ENCODE measurements around the gene OR2A7. TPM values are rescaled to one million over a fixed set of nuclear protein-coding genes. Genes with fewer than 3 reads are reported as not detected.
A peak's percentile ranks its signal among the peaks of the same experiment; 100 is the strongest.
"Not testable (repeated sequence)": the region's sequence is repeated elsewhere in the genome, so short reads cannot be mapped to it uniquely, and the experiment has no call there.

OR2A7 gene
- total and polyA plus RNA-seq, 10 donors: 0.09 to 8.8 (median 3.6) TPM

- DNase-seq; H3K27me3 ChIP-seq (replicated peaks in 1 of 7); H3K4me1 ChIP-seq; H3K27ac ChIP-seq; H3K4me3 ChIP-seq; intact Hi-C loops (cut with DNase I; ENCODE audit: low total_unique reads); H3K36me3 ChIP-seq; H3K9me3 ChIP-seq: not testable (repeated sequence)
- no CpG with 5 or more reads among the region's 2 CpGs for WGBS, 5 donors
These were observed 33.6 kb downstream of the OR2A7 start for GRCh38 chr7:144231027-144231426.

- H3K27ac ChIP-seq; H3K4me3 ChIP-seq; H3K27me3 ChIP-seq (replicated peaks in 1 of 7); H3K4me1 ChIP-seq; H3K9me3 ChIP-seq; intact Hi-C loops (cut with DNase I; ENCODE audit: low total_unique reads); H3K36me3 ChIP-seq: not testable (repeated sequence)
- 83 to 100% (median 90%) methylated on average over 1 to 2 of the region's 3 CpGs for WGBS, 5 donors
- DNase-seq: peak; percentile 50
These were observed 35.8 kb downstream of the OR2A7 start for GRCh38 chr7:144228810-144229209.

- DNase-seq; H3K27ac ChIP-seq; H3K4me1 ChIP-seq; H3K4me3 ChIP-seq; H3K27me3 ChIP-seq (replicated peaks in 1 of 7); H3K36me3 ChIP-seq; H3K9me3 ChIP-seq; intact Hi-C loops (cut with DNase I; ENCODE audit: low total_unique reads): not testable (repeated sequence)
- 69 to 85% (median 82%) methylated on average over 3 of the region's 4 CpGs for WGBS, 5 donors
These were observed 37.7 kb downstream of the OR2A7 start for GRCh38 chr7:144226866-144227265.

GRCh38 chr7:144223675-144224074 lies 40.9 kb downstream of the OR2A7 start:
- H3K4me3 ChIP-seq; H3K4me1 ChIP-seq; H3K9me3 ChIP-seq; intact Hi-C loops (cut with DNase I; ENCODE audit: low total_unique reads); H3K27me3 ChIP-seq (replicated peaks in 1 of 7); H3K27ac ChIP-seq; DNase-seq; H3K36me3 ChIP-seq: not testable (repeated sequence)

- H3K9me3 ChIP-seq; H3K36me3 ChIP-seq; H3K27me3 ChIP-seq (replicated peaks in 1 of 7); DNase-seq; H3K27ac ChIP-seq; H3K4me3 ChIP-seq; H3K4me1 ChIP-seq; intact Hi-C loops (cut with DNase I; ENCODE audit: low total_unique reads): not testable (repeated sequence)
These were observed 44.1 kb downstream of the OR2A7 start for GRCh38 chr7:144220531-144220930.

- H3K27me3 ChIP-seq (replicated peaks in 1 of 7); intact Hi-C loops (cut with DNase I; ENCODE audit: low total_unique reads); H3K9me3 ChIP-seq; DNase-seq; H3K4me3 ChIP-seq; H3K27ac ChIP-seq; H3K4me1 ChIP-seq; H3K36me3 ChIP-seq: not testable (repeated sequence)
- no CpG with 5 or more reads among the region's 4 CpGs for WGBS, 5 donors
These were observed 45.4 kb downstream of the OR2A7 start for GRCh38 chr7:144219149-144219548.

GRCh38 chr7:144218581-144218980 lies 46.0 kb downstream of the OR2A7 start:
- DNase-seq; intact Hi-C loops (cut with DNase I; ENCODE audit: low total_unique reads); H3K9me3 ChIP-seq; H3K27ac ChIP-seq; H3K27me3 ChIP-seq (replicated peaks in 1 of 7); H3K4me1 ChIP-seq; H3K36me3 ChIP-seq; H3K4me3 ChIP-seq: not testable (repeated sequence)
- 92 to 100% (median 99%) methylated on average over 1 of the region's 1 CpG for WGBS, 5 donors

GRCh38 chr7:144217200-144217599 lies 47.4 kb downstream of the OR2A7 start:
- H3K9me3 ChIP-seq; H3K4me3 ChIP-seq; H3K4me1 ChIP-seq; intact Hi-C loops (cut with DNase I; ENCODE audit: low total_unique reads); H3K27me3 ChIP-seq (replicated peaks in 1 of 7); H3K36me3 ChIP-seq; H3K27ac ChIP-seq; DNase-seq: not testable (repeated sequence)

Other genes with a start within 250 kb of the OR2A7 start
- gene OR2A5, start 215.8 kb downstream of the OR2A7 start, total RNA-seq: not detected
- gene OR2A5, start 215.8 kb downstream of the OR2A7 start, polyA plus RNA-seq: not detected
- gene OR2A25, start 195.0 kb downstream of the OR2A7 start, total RNA-seq: not detected
- gene OR2A25, start 195.0 kb downstream of the OR2A7 start, polyA plus RNA-seq: not detected
- gene OR2A12, start 178.5 kb downstream of the OR2A7 start, total RNA-seq: not detected
- not detected for gene OR2A12, start 178.5 kb downstream of the OR2A7 start, polyA plus RNA-seq
- gene OR2A2, start 155.2 kb downstream of the OR2A7 start, total RNA-seq: not detected
- gene OR2A2, start 155.2 kb downstream of the OR2A7 start, polyA plus RNA-seq: not detected
- not detected for gene OR2A14, start 141.6 kb downstream of the OR2A7 start, total RNA-seq
- not detected for gene OR2A14, start 141.6 kb downstream of the OR2A7 start, polyA plus RNA-seq
- 1 to 10 TPM in 6 of 7 donors, not detected in 1; 1.4 to 5.9 (median 2.0) TPM for gene CTAGE4, start 81.3 kb downstream of the OR2A7 start, total RNA-seq
- 1 to 10 TPM in 1 of 3 donors, under 1 TPM in 2; 0.17 to 1.2 (median 0.64) TPM for gene CTAGE4, start 81.3 kb downstream of the OR2A7 start, polyA plus RNA-seq
- 1 to 10 TPM; 3.0 to 6.8 (median 5.1) TPM for gene ARHGEF35, start 69.0 kb downstream of the OR2A7 start, total RNA-seq
- 1 to 10 TPM; 1.4 to 2.6 (median 2.2) TPM for gene ARHGEF35, start 69.0 kb downstream of the OR2A7 start, polyA plus RNA-seq
- gene OR2A42, start 25.2 kb downstream of the OR2A7 start, total RNA-seq: under 1 TPM in 3 of 7 donors, not detected in 4; 0.20 to 0.46 (median 0.32) TPM
- gene OR2A42, start 25.2 kb downstream of the OR2A7 start, polyA plus RNA-seq: under 1 TPM; 0.06 to 0.15 (median 0.06) TPM
- 1 to 10 TPM in 5 of 7 donors, under 1 TPM in 2; 0.66 to 2.7 (median 1.5) TPM for gene CTAGE8, start 4.5 kb upstream of the OR2A7 start, total RNA-seq
- under 1 TPM in 2 of 3 donors, not detected in 1; 0.46 to 0.61 TPM for gene CTAGE8, start 4.5 kb upstream of the OR2A7 start, polyA plus RNA-seq
- gene OR2A1, start 47.6 kb upstream of the OR2A7 start, total RNA-seq: under 1 TPM in 6 of 7 donors, not detected in 1; 0.29 to 0.60 (median 0.50) TPM
- gene OR2A1, start 47.6 kb upstream of the OR2A7 start, polyA plus RNA-seq: under 1 TPM; 0.03 to 0.16 (median 0.04) TPM
- gene ARHGEF5, start 90.6 kb upstream of the OR2A7 start, total RNA-seq: 10 to 100 TPM in 4 of 7 donors, 1 to 10 TPM in 3; 5.3 to 11.3 (median 10.3) TPM
- gene ARHGEF5, start 90.6 kb upstream of the OR2A7 start, polyA plus RNA-seq: 1 to 10 TPM; 1.2 to 2.3 (median 1.5) TPM
- gene NOBOX, start 138.9 kb upstream of the OR2A7 start, total RNA-seq: not detected
- not detected for gene NOBOX, start 138.9 kb upstream of the OR2A7 start, polyA plus RNA-seq

All from spleen (tissue), 11 donors.